Activated naive CD4-positive, alpha-beta T cell treated with anti-CD3 and anti-CD28 coated beads, Interleukin-2, amount 50 U/mL, for 72 hours (primary cell): ENCODE measurements around the gene MPPED1. TPM values are rescaled to one million over a fixed set of nuclear protein-coding genes. Genes with fewer than 3 reads are reported as not detected.

Experiments
- ATAC-seq, 2 donors: fragments of 150-1000 bp; cut with Tn5 transposase; 2 replicates each; pipeline ENCODE4 v1.10.0; 2021; ENCODE audit warnings: mild to moderate bottlenecking in 2 of 2, moderate library complexity in 2 of 2
- DNase-seq, 2 donors: peaks; one replicate each; pipeline ENCODE4 v3.0.0; 2021 to 2022; ENCODE audit warnings: low spot score in 2 of 2
- H3K27ac Mint-ChIP-seq, 2 donors: one replicate each; pipeline ENCODE4 v1.8.0; 2022; ENCODE audit warnings: mild to moderate bottlenecking in 2 of 2, mixed read lengths in 2 of 2
- H3K36me3 Mint-ChIP-seq, 2 donors: one replicate each; pipeline ENCODE4 v1.8.0; 2022; ENCODE audit warnings: mixed read lengths in 2 of 2
- H3K9me3 Mint-ChIP-seq, 2 donors: one replicate each; pipeline ENCODE4 v1.8.0; 2022; ENCODE audit warnings: mixed read lengths in 2 of 2
- total RNA-seq, 2 donors: library from RNA; stranded (reverse); gene quantifications; one replicate each; pipeline ENCODE4 v1.2.3, GENCODE V29; 2022

The MPPED1 gene
- total RNA-seq, 2 donors from 2014 or later = not detected

DNA sequence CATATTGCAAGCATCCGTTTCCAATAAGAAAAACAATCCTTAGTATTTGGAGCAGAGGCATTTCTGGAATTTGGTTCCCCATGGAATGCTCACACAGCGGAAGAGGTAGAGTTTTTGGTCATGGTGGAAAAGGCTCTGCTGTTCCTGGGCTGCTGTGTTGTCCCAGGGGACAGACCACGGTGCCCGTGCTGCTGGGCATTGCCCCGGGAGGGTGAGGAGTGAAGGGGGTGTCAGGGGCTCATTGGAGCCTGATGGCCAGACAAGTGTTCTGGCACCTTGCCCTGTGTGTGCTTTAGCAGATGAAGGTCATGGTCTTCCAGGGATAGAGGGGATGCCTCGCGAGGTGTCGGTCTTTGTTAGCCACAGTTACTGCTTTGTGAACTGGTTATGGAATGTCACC, 61.2 kb downstream of the MPPED1 start:
- DNase-seq (no peak), ATAC-seq (no peak)
- Mint-ChIP-seq H3K27ac (no peak overlapping the region), H3K36me3 (no peaks in the 10 kb centered on the region), H3K9me3 (no peaks in the 10 kb centered on the region)

DNA sequence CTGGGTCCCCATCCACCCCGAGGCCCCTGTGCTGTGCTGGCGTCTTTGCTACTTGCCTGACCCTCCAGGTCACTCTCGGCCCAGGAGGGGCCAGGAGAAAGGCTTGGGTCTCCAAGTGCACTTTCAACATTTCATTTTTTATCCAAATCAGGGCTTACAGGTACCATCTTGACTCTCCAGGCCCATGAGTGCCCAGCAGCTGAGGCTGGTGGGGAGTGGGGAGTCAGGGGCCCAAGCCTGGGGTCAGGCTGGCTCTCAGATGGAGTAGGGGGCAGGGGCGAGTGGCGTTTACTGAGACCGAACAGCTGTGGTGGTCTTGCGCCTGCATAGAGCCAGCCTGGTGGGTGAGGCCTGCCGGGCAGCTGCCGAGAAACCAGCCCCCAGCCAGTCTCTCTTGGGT, 61.6 kb downstream of the MPPED1 start:
- DNase-seq (no peak), ATAC-seq (no peak)
- no peaks in the 10 kb centered on the region for H3K36me3 Mint-ChIP-seq
- H3K9me3 Mint-ChIP-seq = no peaks in the 10 kb centered on the region
- H3K27ac Mint-ChIP-seq = no peak overlapping the region

DNA sequence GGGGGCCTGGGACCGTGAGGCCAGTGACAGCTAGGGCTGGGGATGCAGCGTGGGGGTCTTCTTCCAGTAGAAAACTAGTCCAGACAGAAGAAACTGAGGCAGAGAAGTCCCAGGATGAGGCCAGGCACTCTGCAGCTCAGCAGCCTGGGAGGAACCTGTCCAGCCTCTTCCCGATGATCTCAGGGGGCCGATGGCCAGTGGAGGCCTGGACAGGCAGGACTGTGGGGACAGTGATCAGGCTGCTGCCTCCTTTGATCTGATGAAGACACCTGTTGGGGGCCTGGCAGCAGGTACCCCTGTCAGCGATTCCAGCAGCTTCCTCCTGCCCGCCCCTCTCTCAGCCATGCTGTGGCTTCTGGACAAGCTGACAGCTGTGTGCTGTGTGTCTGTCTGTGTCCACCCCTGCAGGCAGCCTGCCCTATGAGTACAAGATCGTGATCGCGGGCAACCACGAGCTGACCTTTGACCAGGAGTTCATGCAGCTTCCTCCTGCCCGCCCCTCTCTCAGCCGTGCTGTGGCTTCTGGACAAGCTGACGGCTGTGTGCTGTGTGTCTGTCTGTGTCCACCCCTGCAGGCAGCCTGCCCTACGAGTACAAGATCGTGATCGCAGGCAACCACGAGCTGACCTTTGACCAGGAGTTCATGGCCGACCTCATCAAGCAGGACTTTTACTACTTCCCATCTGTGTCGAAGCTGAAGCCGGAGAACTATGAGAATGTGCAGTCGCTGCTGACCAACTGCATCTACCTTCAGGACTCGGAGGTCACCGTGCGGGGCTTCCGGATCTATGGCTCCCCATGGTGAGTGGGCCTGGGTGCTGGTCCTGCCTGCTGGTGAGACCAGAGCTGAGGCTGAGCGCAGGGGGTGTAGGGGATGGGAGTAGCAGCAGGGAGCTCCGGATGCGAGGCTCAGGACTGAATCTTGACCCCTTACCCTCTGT, 62.6 kb downstream of the MPPED1 start:
- H3K27ac Mint-ChIP-seq = no peak overlapping the region
- ATAC-seq = no peak
- no peaks in the 10 kb centered on the region for H3K9me3 Mint-ChIP-seq
- DNase-seq = no peak
- H3K36me3 Mint-ChIP-seq = no peaks in the 10 kb centered on the region

DNA sequence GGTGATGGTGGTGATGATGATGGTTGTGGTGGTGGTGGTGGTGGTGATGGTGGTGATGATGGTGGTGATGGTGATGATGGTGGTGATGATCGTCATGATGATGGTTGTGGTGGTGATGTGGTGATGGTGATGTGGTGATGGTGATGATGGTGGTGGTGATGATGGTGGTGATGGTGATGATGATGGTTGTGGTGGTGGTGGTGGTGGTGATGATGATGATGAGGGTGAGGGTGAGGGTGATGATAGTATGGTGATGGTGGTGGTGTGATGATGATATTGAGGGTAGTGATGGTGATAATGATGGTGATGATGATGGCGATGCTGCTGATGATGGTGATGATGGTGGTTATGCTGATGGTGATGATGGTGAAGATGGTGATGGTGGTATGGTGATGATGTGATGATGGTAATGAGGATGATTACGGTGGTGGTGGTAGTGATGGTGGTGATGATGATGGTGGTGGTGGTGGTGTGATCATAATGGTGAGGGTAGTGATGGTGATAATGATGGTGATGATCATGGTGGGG, 63.8 kb downstream of the MPPED1 start:
- no peaks in the 10 kb centered on the region for H3K9me3 Mint-ChIP-seq
- H3K27ac Mint-ChIP-seq = no peak overlapping the region
- DNase-seq (no peak), ATAC-seq (peak in 1 of 2 donors; percentile 22)
- no peaks in the 10 kb centered on the region for H3K36me3 Mint-ChIP-seq

DNA sequence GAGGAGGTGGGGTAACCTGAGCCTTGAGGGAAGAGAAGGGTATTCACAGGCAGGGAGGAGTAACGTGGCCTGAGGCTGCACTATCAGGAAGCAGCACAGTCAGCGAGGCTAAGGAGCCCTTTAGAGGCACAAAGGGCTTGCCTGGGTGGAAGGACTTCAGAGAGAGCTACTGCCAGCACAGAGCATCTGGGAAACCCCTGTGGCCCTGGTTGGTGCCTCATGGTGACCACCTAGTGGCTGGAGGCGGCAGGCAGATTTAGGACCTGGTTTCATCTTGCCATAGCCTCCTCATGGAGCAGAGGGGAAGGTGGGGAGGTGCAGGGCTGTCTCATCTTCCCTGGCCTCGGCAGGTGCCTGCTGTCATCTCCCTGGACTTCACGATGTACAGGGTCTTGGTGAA, 64.5 kb downstream of the MPPED1 start:
- DNase-seq (no peak), ATAC-seq (no peak)
- Mint-ChIP-seq H3K9me3 (peaks cover 0 to 4% of the 10 kb centered on the region in 2 donors), H3K27ac (no peak overlapping the region), H3K36me3 (no peaks in the 10 kb centered on the region)

DNA sequence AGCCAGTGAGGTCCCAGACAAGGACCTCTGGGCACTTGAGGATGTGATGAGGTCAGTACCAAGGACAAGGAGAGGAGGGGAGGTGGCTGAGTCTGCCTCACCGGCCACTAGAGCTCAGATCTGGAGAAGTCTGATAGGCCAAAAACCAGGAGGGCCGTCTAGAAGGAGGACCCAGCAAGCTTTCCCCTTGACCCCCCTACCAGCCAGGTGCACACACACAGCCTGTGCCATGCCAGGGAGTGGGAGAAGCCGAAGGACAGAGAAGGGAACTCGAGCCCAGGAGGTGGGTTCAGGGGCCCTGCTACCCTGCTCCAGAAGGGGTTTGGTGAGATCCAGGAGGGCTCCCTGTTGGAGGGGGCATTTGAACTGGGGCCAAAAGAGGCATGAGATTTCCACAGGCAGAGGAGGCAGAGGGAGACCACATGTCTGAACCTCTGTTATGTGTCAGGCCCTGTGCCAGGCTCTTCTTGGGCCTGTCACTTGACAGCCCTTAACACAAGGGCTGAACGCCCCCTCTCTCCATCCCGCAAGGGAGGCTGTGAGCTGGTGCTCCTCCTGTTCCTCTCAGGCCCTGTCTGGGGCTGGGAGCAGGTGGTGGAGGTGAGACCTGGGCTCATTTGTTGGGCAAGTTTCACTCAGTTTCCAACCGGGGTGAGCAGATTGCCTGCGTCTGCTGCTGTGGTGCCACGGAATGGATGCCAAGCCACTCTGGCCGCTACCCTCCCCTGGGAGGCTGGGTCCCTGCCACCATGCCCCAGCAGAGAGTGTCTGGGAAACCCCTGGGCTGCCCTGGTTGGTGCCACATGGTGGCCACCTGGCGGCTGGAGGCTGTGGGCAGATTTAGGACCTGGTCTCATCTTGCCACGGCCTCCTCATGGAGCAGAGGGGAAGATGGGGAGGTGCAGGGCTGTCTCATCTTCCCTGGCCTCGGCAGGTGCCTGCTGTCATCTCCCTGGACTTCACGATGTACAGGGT, 65.2 kb downstream of the MPPED1 start:
- ATAC-seq (no peak), DNase-seq (no peak)
- Mint-ChIP-seq H3K36me3 (no peaks in the 10 kb centered on the region), H3K9me3 (peaks cover 0 to 4% of the 10 kb centered on the region in 2 donors), H3K27ac (no peak overlapping the region)

DNA sequence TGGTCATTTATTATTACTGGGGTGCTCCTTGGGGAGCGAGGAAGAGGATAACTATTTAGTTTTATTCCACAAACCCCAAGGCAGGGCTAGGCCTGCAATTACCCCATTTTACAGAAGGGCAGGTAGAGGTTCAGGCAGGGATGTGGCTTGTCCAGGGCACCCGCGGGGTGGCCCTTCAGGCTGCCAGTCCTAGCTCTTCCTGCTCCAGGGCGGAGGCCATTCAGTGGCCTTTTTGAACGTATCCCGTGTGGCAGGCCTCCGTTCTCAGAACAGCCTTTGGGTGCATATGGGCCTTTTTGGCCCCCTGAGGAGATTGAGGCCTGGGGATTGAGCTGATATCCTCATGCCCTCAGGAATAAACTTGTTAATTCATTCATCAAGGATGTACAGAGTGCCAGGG, 66.2 kb downstream of the MPPED1 start:
- DNase-seq = no peak
- peaks cover 0 to 4% of the 10 kb centered on the region in 2 donors for H3K9me3 Mint-ChIP-seq

DNA sequence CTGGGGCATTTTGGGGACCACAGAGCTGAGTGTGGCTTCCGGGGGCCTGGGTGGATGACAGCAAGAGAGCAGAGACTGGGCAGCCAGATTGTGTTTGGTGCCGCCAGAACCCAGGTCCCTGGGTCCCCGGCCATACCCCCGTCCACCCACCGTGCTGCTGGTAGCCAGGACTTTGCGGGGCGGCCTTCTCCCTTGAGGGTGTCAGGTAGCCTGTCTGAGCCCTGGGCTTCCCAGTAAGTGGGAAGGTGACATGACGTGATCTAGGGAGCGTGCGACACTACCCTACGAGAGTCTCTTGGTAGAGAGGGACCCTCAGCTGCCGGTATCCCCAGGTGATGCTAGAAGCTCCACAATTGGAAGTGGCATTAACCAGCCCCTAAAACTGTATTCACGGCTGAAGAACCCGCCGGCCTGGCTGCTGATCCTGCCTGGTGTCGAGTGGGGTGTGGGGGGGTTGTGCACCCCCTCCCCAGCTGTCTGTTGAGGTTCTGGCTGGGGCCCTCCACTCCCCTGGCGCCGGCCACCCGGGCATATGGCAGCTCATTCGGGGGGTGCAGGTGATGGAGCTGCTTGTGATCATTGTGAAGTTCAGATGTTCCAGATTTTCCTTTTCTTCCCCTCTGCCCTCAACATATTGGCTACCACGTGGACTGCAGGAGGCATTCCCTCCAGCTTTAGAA, 66.9 kb downstream of the MPPED1 start:
- DNase-seq = no peak
- no peak for ATAC-seq
- Mint-ChIP-seq H3K36me3 (no peaks in the 10 kb centered on the region), H3K9me3 (peaks cover 0 to 4% of the 10 kb centered on the region in 2 donors), H3K27ac (no peak overlapping the region)

More for the DNA sequence above, 66.2 kb downstream of the MPPED1 start:
- ATAC-seq = no peak
- no peaks in the 10 kb centered on the region for H3K36me3 Mint-ChIP-seq
- no peak overlapping the region for H3K27ac Mint-ChIP-seq

DNA sequence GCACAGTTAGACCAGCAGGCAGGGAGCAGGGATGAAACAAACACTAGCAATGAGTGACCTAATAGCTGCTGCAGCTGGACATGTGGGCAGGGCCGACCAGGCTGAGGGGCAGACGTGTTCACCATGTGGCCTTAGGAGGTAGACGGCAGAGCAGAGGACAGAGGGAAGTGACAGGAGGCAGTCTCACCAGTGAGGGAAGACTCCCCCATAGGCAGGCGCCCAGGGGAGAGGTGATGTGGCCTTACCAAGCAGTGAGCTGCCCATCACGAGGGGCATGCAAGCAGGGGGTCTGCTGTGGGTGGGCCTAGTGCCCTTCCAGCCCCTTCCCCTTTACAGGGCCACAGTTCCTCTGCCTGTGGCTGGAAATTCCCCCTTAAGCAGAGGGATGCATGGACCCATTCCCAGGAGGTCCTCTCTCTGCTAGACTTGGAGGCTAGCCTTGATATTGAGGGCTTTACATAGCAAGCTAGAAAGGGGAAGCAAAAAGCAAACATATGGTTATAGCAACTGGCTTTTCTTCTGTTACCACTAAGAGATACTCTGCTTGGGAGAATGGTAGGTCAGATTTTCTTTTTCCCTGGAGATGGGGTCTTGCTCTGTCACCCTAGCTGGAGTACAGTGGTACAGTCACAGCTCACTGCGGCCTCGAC, 67.6 kb downstream of the MPPED1 start:
- DNase-seq (no peak), ATAC-seq (no peak)
- no peak overlapping the region for H3K27ac Mint-ChIP-seq
- H3K9me3 Mint-ChIP-seq = peaks cover 0 to 4% of the 10 kb centered on the region in 2 donors
- H3K36me3 Mint-ChIP-seq = no peaks in the 10 kb centered on the region

DNA sequence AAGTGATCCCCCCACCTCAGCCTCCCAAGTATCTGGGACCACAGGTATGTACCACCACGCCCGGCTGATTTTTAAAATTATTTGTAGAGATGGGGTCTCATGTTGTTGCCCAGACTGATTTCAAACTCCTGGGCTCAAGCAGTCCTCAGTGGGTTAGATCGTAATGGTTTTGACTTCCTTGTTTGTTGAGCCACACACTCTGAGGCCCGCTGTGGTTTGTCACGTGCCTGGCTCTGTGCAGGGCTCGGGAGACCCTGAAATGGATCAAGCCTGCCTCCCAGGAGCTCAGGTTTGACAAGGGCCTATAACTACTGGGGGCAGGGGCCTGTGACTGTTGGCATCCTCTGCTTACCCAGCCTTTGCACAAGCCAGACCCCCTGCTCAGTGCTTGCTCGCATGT, 68.1 kb downstream of the MPPED1 start:
- peaks cover 0 to 4% of the 10 kb centered on the region in 2 donors for H3K9me3 Mint-ChIP-seq
- H3K27ac Mint-ChIP-seq = no peak overlapping the region
- DNase-seq (no peak), ATAC-seq (no peak)
- H3K36me3 Mint-ChIP-seq = no peaks in the 10 kb centered on the region

DNA sequence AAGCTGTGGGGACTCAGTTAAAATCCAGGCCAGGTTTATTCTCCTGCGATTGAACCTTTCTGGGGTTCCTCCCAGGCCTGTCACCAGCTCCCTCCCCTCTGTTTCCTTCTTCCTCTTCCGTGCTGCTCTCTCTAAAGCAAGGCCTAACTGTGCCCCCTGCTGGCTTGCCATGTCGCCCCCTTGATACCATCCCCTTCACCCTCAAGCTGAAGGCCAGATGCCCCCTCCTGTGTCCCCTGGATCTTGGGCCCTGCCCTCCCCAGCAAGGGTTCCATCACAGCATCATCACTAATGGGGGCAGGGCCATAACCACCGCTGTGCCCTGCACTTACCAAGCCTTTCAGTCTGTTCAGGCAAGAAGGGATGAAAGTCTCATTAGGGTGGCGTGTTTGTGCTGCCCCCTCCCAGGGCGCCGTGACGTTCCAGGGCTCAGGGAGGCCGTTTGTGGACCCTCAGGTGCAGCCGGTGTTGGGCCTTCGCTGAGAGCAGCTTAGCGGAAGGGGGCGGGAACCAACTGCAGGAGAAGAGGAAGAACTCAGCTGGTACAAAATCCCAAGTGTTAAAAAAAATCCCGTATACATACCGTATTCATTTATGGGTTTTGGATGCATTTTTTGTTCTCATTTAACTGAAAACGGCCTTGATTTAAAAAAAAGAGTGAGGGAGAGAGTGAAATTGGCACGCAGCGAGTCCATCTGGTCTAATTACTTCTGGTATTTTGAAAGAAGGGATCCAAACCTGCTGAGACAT, 69.9 kb downstream of the MPPED1 start:
- ATAC-seq = peak; percentile 70 to 76
- Mint-ChIP-seq H3K36me3 (no peaks in the 10 kb centered on the region), H3K27ac (peak overlapping the region; percentile 81 to 92), H3K9me3 (peaks cover 0 to 4% of the 10 kb centered on the region in 2 donors)
- DNase-seq = peak in 1 of 2 donors; percentile 21

DNA sequence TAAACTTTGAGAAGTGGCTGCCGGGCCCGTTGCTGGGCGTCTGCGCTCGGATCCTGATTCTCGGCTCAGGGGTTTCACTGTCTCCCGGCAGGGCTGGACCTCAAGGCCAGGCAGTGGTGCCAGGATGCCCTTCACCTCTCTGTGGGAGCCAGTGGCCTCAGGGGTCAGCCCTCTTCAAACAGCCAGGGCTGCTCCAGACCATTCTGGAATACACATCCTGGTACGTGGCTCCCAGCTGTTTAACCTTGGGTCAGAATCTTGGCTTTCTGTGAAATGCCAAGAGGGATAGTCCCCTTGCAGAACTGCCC, 70.5 kb downstream of the MPPED1 start:
- DNase-seq = no peak
- Mint-ChIP-seq H3K9me3 (peaks cover 0 to 4% of the 10 kb centered on the region in 2 donors), H3K36me3 (no peaks in the 10 kb centered on the region), H3K27ac (peak overlapping the region in 1 of 2 donors; percentile 81)
- no peak for ATAC-seq

DNA sequence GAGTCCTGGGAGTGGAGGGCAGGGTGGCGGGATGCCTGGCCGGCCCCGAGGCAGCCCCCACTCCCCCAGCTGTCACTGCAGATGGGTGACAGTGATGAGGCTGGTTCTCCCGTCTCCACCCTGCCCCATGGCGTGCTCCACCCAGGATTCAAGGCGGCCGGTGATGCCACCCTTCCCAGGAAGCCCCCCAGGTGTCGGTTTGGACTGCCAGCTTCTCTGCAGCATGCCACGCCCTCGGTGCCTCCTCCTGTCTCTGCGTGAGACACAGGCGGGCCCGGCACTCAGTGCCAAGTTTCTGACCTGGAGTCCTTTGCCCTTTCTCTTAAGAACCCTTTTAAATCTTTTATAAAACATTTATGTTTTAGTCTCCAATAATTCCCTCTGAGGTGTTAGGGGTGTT, 71.5 kb downstream of the MPPED1 start:
- Mint-ChIP-seq H3K36me3 (no peaks in the 10 kb centered on the region), H3K9me3 (peaks cover 0 to 4% of the 10 kb centered on the region in 2 donors), H3K27ac (no peak overlapping the region)
- no peak for DNase-seq
- no peak for ATAC-seq

DNA sequence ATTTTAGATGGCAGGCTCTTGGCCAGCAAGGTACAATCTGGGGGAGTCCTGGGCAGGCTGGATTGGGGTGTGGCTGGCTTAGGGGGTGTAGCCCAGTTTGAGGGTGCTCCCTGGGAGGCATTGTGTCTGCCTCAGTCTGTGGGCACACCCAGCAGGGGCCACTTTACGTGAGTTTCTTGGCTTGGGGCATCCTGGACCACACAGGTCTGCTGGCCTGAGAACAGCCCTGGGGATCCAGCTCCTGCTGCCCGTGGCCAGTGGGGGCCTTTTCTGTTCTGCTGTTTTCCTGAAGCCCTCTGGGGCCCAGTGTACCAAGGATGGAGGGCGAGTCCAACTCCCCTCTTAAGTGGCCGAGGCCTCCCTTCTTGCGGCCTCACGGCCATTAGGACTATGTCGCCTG, 71.9 kb downstream of the MPPED1 start:
- H3K27ac Mint-ChIP-seq = no peak overlapping the region
- peaks cover 0 to 4% of the 10 kb centered on the region in 2 donors for H3K9me3 Mint-ChIP-seq
- no peak for DNase-seq
- no peaks in the 10 kb centered on the region for H3K36me3 Mint-ChIP-seq
- ATAC-seq = no peak

DNA sequence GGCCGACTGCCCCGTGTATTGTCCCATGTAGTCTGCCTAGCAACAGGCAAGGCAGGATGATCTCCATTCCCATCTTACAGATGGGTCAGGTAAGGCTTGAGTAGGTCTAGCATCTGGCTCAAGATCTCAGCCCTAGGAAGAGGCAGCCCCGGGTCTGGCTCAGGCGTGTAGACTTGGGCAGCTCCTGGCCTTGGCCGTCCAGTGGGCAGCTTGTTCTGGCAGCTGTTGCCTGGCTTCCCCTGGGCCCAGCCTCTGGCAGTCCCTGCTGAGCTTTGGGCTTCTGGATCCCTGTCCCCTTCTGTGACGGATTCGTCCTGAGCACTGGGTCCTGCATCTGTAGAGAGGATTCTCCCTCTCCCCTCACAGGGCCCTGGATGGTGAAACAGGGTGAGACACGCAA, 72.4 kb downstream of the MPPED1 start:
- Mint-ChIP-seq H3K27ac (no peak overlapping the region), H3K36me3 (no peaks in the 10 kb centered on the region), H3K9me3 (peaks cover 0 to 4% of the 10 kb centered on the region in 2 donors)
- DNase-seq (no peak), ATAC-seq (no peak)
